Measurements from ENCODE around the gene KCNQ1. TPM values are rescaled to one million over a fixed set of nuclear protein-coding genes. Genes with fewer than 3 reads are reported as not detected.

Gene KCNQ1
- total and polyA plus RNA-seq, 9 donors: 1.4 to 17.2 (median 3.8) TPM

- 83 to 86% (median 85%) methylated on average over 24 of the region's 24 CpGs for WGBS, 3 donors
- Histone ChIP-seq H3K4me3 (no peak overlapping the region), H3K27me3 (no peaks in the 10 kb centered on the region), H3K9me3 (no peaks in the 10 kb centered on the region), H3K36me3 (no peaks in the 10 kb centered on the region), H3K4me1 (ENCODE audit: insufficient read depth) (peaks cover 10% of the 10 kb centered on the region), H3K27ac (no peak overlapping the region)
- TF ChIP-seq CTCF (IDR thresholded peaks at IDR 0.05) (no peak), EP300 (IDR thresholded peaks at IDR 0.05) (no peak), POLR2A (IDR thresholded peaks at IDR 0.05) (no peak)
- intact Hi-C loops (cut with DNase I): no loop called here
- DNase-seq: peak in 2 of 5 donors; percentile 30 to 37
These were observed 301.8 kb downstream of the KCNQ1 start for GRCh38 chr11:2746401-2747247.

GRCh38 chr11:2747248-2748027 is 302.6 kb downstream of the KCNQ1 start:
- H3K36me3 ChIP-seq: no peaks in the 10 kb centered on the region
- peaks cover 4% of the 10 kb centered on the region for H3K4me1 ChIP-seq (ENCODE audit: insufficient read depth)
- H3K27me3 ChIP-seq: no peaks in the 10 kb centered on the region
- H3K9me3 ChIP-seq: no peaks in the 10 kb centered on the region
- TF ChIP-seq EP300 (IDR thresholded peaks at IDR 0.05): no peak
- no peak for TF ChIP-seq CTCF (IDR thresholded peaks at IDR 0.05)
- no peak for TF ChIP-seq POLR2A (IDR thresholded peaks at IDR 0.05)
- H3K27ac ChIP-seq: no peak overlapping the region
- WGBS, 3 donors: 74 to 87% (median 83%) methylated on average over 16 of the region's 16 CpGs
- H3K4me3 ChIP-seq: no peak overlapping the region
- peak in 2 of 5 donors; percentile 15 to 22 for DNase-seq
- intact Hi-C loops (cut with DNase I): no loop called here

GRCh38 chr11:2748061-2748813 is 303.4 kb downstream of the KCNQ1 start:
- Histone ChIP-seq H3K4me1 (ENCODE audit: insufficient read depth) (peaks cover 4% of the 10 kb centered on the region), H3K9me3 (no peaks in the 10 kb centered on the region), H3K27me3 (no peaks in the 10 kb centered on the region), H3K4me3 (no peak overlapping the region), H3K27ac (no peak overlapping the region), H3K36me3 (no peaks in the 10 kb centered on the region)
- intact Hi-C loops (cut with DNase I): no loop called here
- TF ChIP-seq POLR2A (IDR thresholded peaks at IDR 0.05) (no peak), EP300 (IDR thresholded peaks at IDR 0.05) (no peak), CTCF (IDR thresholded peaks at IDR 0.05) (no peak)
- peak in 2 of 5 donors; percentile 19 to 29 for DNase-seq
- 77 to 87% (median 79%) methylated on average over 9 to 11 of the region's 11 CpGs for WGBS, 3 donors
